ENCODE measurements around the gene C1orf226.

GRCh38 chr1:162380061-162380846 is 1.3 kb upstream of the C1orf226 start:
- no peak for TF ChIP-seq EZH2phosphoT487 (IDR thresholded peaks at IDR 0.05; ENCODE audit: low read depth, severe bottlenecking, unreplicated experiment)
- no peak for TF ChIP-seq EZH2 (IDR thresholded peaks at IDR 0.05; ENCODE audit: borderline replicate concordance)

All from hepatocyte (in vitro differentiated cells).